Smooth muscle cell (in vitro differentiated cells): ENCODE measurements around the gene NFS1. TPM values are rescaled to one million over a fixed set of nuclear protein-coding genes. Genes with fewer than 3 reads are reported as not detected.

ENCODE experiments used
- DNase-seq: peaks from one replicate; lab custom pipeline; 2025; ENCODE audit not compliant: unreplicated experiment; lab: John Stamatoyannopoulos, UW
- H2AFZ ChIP-seq: fragments of 200-600 bp; sonication (generic); 2 replicates; pipeline ENCODE4 v1.6.0; 2016; ENCODE audit warnings: antibody characterized with exemption, low read depth, mild to moderate bottlenecking
- H3F3A ChIP-seq: fragments of 200-600 bp; sonication (generic); 2 replicates; pipeline ENCODE4 v1.6.0; 2017; ENCODE audit warnings: antibody characterized with exemption, low read depth
- H3K27ac ChIP-seq: fragments of 200-600 bp; sonication (generic); 2 replicates; pipeline ENCODE4 v1.5.1; 2016; ENCODE audit warnings: low read depth, mild to moderate bottlenecking
- H3K27me3 ChIP-seq: fragments of 200-600 bp; sonication (generic); 2 replicates; pipeline ENCODE4 v1.6.1; 2016; ENCODE audit warnings: low read depth, mild to moderate bottlenecking
- H3K36me3 ChIP-seq: fragments of 200-600 bp; sonication (generic); 2 replicates; pipeline ENCODE4 v1.5.1; 2016; ENCODE audit warnings: low read depth
- H3K4me1 ChIP-seq: fragments of 200-600 bp; sonication (generic); 2 replicates; pipeline ENCODE4 v1.5.1; 2016; ENCODE audit warnings: low read depth
- H3K4me2 ChIP-seq: fragments of 200-600 bp; sonication (generic); 2 replicates; pipeline ENCODE4 v1.6.0; 2016; ENCODE audit warnings: mild to moderate bottlenecking
- H3K4me3 ChIP-seq: fragments of 200-600 bp; sonication (generic); 2 replicates; pipeline ENCODE4 v1.5.1; 2016; ENCODE audit warnings: mild to moderate bottlenecking
- H3K79me2 ChIP-seq: fragments of 200-600 bp; sonication (generic); 2 replicates; pipeline ENCODE4 v1.6.0; 2016; ENCODE audit warnings: low read depth, mild to moderate bottlenecking
- H3K9ac ChIP-seq: fragments of 200-600 bp; sonication (generic); 2 replicates; pipeline ENCODE4 v1.6.0; 2016; ENCODE audit warnings: low read depth
- H3K9me3 ChIP-seq: fragments of 200-600 bp; sonication (generic); replicated peaks from 2 replicates; pipeline ENCODE4 v1.5.1; 2016; ENCODE audit warnings: low read depth
- H4K20me1 ChIP-seq: fragments of 200-600 bp; sonication (generic); 2 replicates; pipeline ENCODE4 v1.6.0; 2016; ENCODE audit warnings: low read depth
- whole genome bisulfite sequencing: methylation state at CpG from one replicate; pipeline ENCODE4 v1.1.7; 2016; ENCODE audit warnings: low lambda C conversion rate; 5-methylcytosine and 5-hydroxymethylcytosine counted together
- polyA plus RNA-seq: library from polyadenylated mRNA; unstranded; fragments of >200 nt; fragmentation: Nextera tagmentation; extraction: Ambion mirVana; gene quantifications from 2 replicates; pipeline ENCODE4 v1.2.1, GENCODE V29; 2016
- total RNA-seq: library from RNA; depleted of rRNA; stranded (reverse); fragments of >200 nt; gene quantifications from 2 replicates; pipeline ENCODE4 v1.2.3, GENCODE V29; 2014
- TF ChIP-seq, protein P1 (sequence below): fragments of 200-600 bp; sonication (generic); IDR thresholded peaks from 2 replicates; pipeline ENCODE4 v1.5.1; 2017; ENCODE audit warnings: borderline replicate concordance, mild to moderate bottlenecking, antibody characterized with exemption; ENCODE audit not compliant: insufficient read depth, poor library complexity, severe bottlenecking

Gene NFS1
- total and polyA plus RNA-seq, 2 experiments from 2014 or later, result 25.3 to 35.1 TPM

DNA sequence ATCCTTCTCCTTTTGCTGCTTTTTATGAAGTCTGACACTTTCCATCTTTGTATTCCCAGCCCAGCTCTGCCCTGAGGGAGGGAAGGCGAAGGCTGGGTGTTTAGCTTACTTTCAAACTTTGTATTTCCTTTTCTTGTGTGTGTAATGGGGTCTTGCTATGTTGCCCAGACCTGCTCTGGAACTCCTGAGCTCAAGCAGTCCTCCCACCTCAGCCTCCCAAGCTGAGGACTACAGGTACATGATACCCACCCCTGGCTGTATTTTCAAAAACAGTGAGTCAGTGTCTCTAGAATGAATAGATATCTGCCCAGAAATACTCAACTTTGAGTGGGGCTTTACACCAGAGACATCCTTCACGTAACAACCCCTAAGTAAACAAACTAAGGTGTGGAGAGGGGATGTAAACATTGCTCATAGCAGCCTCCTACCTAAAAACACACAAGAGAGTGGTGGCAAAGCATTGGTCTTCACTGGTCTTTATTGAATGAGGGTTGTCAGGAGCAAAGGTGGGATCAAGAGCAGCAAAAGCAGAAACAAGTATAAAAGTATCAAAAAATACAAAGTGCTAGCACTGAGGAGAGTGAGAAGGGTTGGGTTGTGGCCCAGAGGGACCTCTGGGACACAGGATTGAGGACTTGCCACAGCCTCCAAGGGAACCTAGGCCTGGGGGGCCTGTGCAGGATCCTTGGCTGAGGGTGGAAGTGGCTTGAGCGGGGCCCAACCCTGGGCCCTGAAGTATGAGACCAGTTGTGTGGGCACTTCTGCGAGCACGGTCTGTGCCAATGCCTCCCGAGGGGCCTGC lies 73.4 kb downstream of the NFS1 start:
- Histone ChIP-seq H3K27me3 (no peaks in the 10 kb centered on the region), H3K36me3 (peaks cover 6% of the 10 kb centered on the region), H4K20me1 (peaks cover 17% of the 10 kb centered on the region), H2AFZ (no peak overlapping the region), H3F3A (peaks cover 14% of the 10 kb centered on the region), H3K9ac (no peak overlapping the region), H3K4me1 (no peaks in the 10 kb centered on the region), H3K4me3 (no peak overlapping the region), H3K9me3 (no peaks in the 10 kb centered on the region), H3K27ac (no peak overlapping the region), H3K79me2 (no peaks in the 10 kb centered on the region), H3K4me2 (no peak overlapping the region)
- DNase-seq, result no peak
- TF ChIP-seq, protein P1, sequence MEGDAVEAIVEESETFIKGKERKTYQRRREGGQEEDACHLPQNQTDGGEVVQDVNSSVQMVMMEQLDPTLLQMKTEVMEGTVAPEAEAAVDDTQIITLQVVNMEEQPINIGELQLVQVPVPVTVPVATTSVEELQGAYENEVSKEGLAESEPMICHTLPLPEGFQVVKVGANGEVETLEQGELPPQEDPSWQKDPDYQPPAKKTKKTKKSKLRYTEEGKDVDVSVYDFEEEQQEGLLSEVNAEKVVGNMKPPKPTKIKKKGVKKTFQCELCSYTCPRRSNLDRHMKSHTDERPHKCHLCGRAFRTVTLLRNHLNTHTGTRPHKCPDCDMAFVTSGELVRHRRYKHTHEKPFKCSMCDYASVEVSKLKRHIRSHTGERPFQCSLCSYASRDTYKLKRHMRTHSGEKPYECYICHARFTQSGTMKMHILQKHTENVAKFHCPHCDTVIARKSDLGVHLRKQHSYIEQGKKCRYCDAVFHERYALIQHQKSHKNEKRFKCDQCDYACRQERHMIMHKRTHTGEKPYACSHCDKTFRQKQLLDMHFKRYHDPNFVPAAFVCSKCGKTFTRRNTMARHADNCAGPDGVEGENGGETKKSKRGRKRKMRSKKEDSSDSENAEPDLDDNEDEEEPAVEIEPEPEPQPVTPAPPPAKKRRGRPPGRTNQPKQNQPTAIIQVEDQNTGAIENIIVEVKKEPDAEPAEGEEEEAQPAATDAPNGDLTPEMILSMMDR, result no peak
- 94% methylated on average over 6 of the region's 6 CpGs for WGBS

DNA sequence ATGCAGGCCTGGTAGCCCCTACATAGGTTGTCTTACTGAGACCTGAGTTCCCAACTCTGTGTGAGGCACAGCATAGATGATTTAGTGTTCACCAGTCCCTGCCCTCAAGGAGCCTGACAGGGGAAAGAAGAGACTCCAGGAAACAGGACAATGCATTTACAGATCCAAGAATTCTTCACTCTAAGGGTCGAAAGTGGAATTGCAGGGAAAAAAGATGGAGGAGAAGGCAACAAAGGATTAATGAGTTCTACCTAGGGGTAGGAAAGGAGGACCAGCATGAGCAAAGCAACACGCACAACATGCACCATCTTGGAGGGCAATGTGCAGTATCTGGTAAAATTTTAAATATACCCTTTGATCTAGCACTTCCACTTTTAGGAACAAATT lies 77.6 kb downstream of the NFS1 start:
- H3K27me3 ChIP-seq, result no peaks in the 10 kb centered on the region
- H4K20me1 ChIP-seq, result peaks cover 4% of the 10 kb centered on the region
- H3K9ac ChIP-seq, result no peak overlapping the region
- H3K4me1 ChIP-seq, result peaks cover 10% of the 10 kb centered on the region
- TF ChIP-seq, protein P1, result no peak
- no peaks in the 10 kb centered on the region for H3K9me3 ChIP-seq
- H3K79me2 ChIP-seq, result no peaks in the 10 kb centered on the region
- H3F3A ChIP-seq, result peaks cover 18% of the 10 kb centered on the region
- no peaks in the 10 kb centered on the region for H3K36me3 ChIP-seq
- no peak overlapping the region for H3K27ac ChIP-seq
- H2AFZ ChIP-seq, result no peak overlapping the region
- DNase-seq, result no peak
- no peak overlapping the region for H3K4me2 ChIP-seq
- H3K4me3 ChIP-seq, result no peak overlapping the region
- WGBS, result 100% methylated on average over 2 of the region's 2 CpGs

DNA sequence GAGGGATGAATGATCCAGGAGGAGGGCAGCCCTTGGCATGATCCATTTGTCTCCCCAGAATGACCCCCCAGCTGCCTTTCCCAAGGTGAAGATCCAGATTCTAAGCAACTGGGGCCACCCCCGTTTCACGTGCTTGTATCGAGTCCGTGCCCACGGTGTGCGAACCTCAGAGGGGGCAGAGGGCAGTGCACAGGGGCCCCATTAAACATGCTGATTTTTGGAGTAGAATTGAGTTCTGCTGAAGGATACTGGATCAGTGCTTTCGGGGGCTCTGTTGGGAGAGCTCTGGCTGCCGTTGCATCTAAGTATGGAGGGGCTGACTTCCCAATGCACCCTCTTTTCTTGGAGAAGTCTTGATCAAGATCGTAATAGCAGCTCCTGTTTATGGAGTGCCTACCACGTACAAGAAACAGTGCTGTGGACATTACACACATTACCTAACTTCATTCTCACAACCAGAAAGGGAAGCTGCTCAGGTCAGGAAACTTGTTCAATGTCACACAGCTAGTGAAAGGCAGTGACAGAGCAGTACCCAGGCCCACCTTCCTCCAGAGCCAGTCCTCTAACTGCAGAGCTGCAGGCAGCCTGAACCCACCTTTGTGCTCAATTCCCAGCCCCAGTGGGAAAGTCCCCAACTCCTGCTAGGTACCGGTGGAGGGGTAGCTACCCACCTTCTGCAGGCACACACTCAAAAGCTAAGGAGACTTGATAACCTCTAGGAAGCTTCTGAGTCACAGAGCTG lies 78.2 kb downstream of the NFS1 start:
- Histone ChIP-seq H3K4me2 (no peak overlapping the region), H3K36me3 (no peaks in the 10 kb centered on the region), H3K27me3 (no peaks in the 10 kb centered on the region), H3F3A (peaks cover 18% of the 10 kb centered on the region), H2AFZ (no peak overlapping the region), H3K9ac (no peak overlapping the region), H3K79me2 (no peaks in the 10 kb centered on the region), H4K20me1 (peaks cover 4% of the 10 kb centered on the region), H3K4me3 (no peak overlapping the region), H3K9me3 (no peaks in the 10 kb centered on the region), H3K27ac (no peak overlapping the region), H3K4me1 (peaks cover 10% of the 10 kb centered on the region)
- 96% methylated on average over 11 of the region's 11 CpGs for WGBS
- TF ChIP-seq, protein P1, result no peak
- DNase-seq, result no peak
